HEK293T (cell line): ENCODE results near the gene PCNX1.

Experiments
- ARNT ChIP-seq: fragments of 450-650 bp; IDR thresholded peaks from 2 replicates; pipeline ENCODE4 v1.6.1; 2017; ENCODE audit warnings: mild to moderate bottlenecking
- ELF4 ChIP-seq: fragments of 450-650 bp; IDR thresholded peaks from 2 replicates; pipeline ENCODE4 v1.6.1; 2017; ENCODE audit warnings: antibody characterized with exemption
- FOXM1 ChIP-seq: fragments of 450-650 bp; IDR thresholded peaks from 2 replicates; pipeline ENCODE4 v1.6.1; 2017; ENCODE audit warnings: mild to moderate bottlenecking, borderline replicate concordance
- NFRKB ChIP-seq: fragments of 450-650 bp; IDR thresholded peaks from 2 replicates; pipeline ENCODE4 v1.6.1; 2016; ENCODE audit warnings: mild to moderate bottlenecking, moderate library complexity
- SP1 ChIP-seq: fragments of 450-650 bp; IDR thresholded peaks from 2 replicates; pipeline ENCODE4 v1.6.1; 2017
- ZNF384 ChIP-seq: fragments of 450-650 bp; IDR thresholded peaks from 2 replicates; pipeline ENCODE4 v1.6.1; 2016

GRCh38 chr14:70871863-70872677, 35.2 kb upstream of the PCNX1 start:
- TF ChIP-seq FOXM1 (no peak), SP1 (no peak), NFRKB (no peak), ELF4 (no peak), ZNF384 (no peak), ARNT (no peak)
